Activated CD8-positive, alpha-beta memory T cell treated with anti-CD3 and anti-CD28 coated beads, Interleukin-2, amount 50 U/mL, for 24 hours (primary cell): Measurements from ENCODE around the gene GMIP.
"Not testable (repeated sequence)": the region's sequence is repeated elsewhere in the genome, so short reads cannot be mapped to it uniquely, and the experiment has no call there.

Experiments used
- DNase-seq: peaks from one replicate; pipeline ENCODE4 v3.0.0-alpha.2; 2020; ENCODE audit errors: extremely low read depth

The GMIP gene

GRCh38 chr19:19610376-19611202 is 32.9 kb downstream of the GMIP start:
- DNase-seq, result no peak

GRCh38 chr19:19606686-19607085 is 36.8 kb downstream of the GMIP start:
- DNase-seq, result not testable (repeated sequence)

- DNase-seq, result no peak
Measured at GRCh38 chr19:19606021-19606420, 37.4 kb downstream of the GMIP start.

- DNase-seq, result no peak
Measured at GRCh38 chr19:19602713-19603324, 40.6 kb downstream of the GMIP start.

GRCh38 chr19:19602136-19602712 is 41.2 kb downstream of the GMIP start:
- no peak for DNase-seq

GRCh38 chr19:19600793-19601330 is 42.6 kb downstream of the GMIP start:
- DNase-seq, result no peak

GRCh38 chr19:19598728-19599451 is 44.6 kb downstream of the GMIP start:
- DNase-seq, result not testable (repeated sequence)

GRCh38 chr19:19597809-19598306 is 45.6 kb downstream of the GMIP start:
- DNase-seq, result no peak

- no peak for DNase-seq
Measured at GRCh38 chr19:19595171-19595701, 48.2 kb downstream of the GMIP start.

GRCh38 chr19:19594381-19594780 is 49.1 kb downstream of the GMIP start:
- no peak for DNase-seq

GRCh38 chr19:19592690-19593089 is 50.8 kb downstream of the GMIP start:
- no peak for DNase-seq

- no peak for DNase-seq
Measured at GRCh38 chr19:19591133-19591825, 52.2 kb downstream of the GMIP start.

- no peak for DNase-seq
Measured at GRCh38 chr19:19588546-19588945, 54.9 kb downstream of the GMIP start.

- DNase-seq, result no peak
Measured at GRCh38 chr19:19587771-19588170, 55.7 kb downstream of the GMIP start.

GRCh38 chr19:19584356-19584755 is 59.1 kb downstream of the GMIP start:
- no peak for DNase-seq

GRCh38 chr19:19582471-19582870 is 61.0 kb downstream of the GMIP start:
- no peak for DNase-seq

- no peak for DNase-seq
Measured at GRCh38 chr19:19581391-19581790, 62.1 kb downstream of the GMIP start.

GRCh38 chr19:19580418-19580817 is 63.0 kb downstream of the GMIP start:
- no peak for DNase-seq

GRCh38 chr19:19579533-19580361 is 63.7 kb downstream of the GMIP start:
- no peak for DNase-seq
